H9 (cell line): ENCODE measurements around the gene SCAF8. TPM values are rescaled to one million over a fixed set of nuclear protein-coding genes. Genes with fewer than 3 reads are reported as not detected.

Source experiments
- DNase-seq: peaks from one replicate; pipeline ENCODE4 v3.0.0-alpha.2; 2017
- H2AFZ ChIP-seq: one replicate; pipeline ENCODE4 v1.6.1; 2013; ENCODE audit warnings: mild to moderate bottlenecking, low read length, control low read depth, moderate library complexity
- H2AK5ac ChIP-seq: 2 replicates; pipeline ENCODE4 v1.6.1; 2013; ENCODE audit warnings: low read length, control low read depth, mixed read lengths; ENCODE audit not compliant: insufficient read length
- H2BK120ac ChIP-seq: one replicate; pipeline ENCODE4 v1.6.1; 2013; ENCODE audit warnings: low read depth, mild to moderate bottlenecking, low read length, control low read depth, inconsistent platforms; ENCODE audit not compliant: poor library complexity, severe bottlenecking
- H2BK12ac ChIP-seq: 2 replicates; pipeline ENCODE4 v1.6.1; 2013; ENCODE audit warnings: low read length, control low read depth, mixed read lengths, low read depth; ENCODE audit not compliant: insufficient read length
- H2BK15ac ChIP-seq: 2 replicates; pipeline ENCODE4 v1.6.1; 2013; ENCODE audit warnings: low read depth, low read length, control low read depth
- H2BK20ac ChIP-seq: one replicate; pipeline ENCODE4 v1.6.1; 2013; ENCODE audit warnings: low read depth, mild to moderate bottlenecking, low read length, control low read depth, inconsistent platforms; ENCODE audit not compliant: poor library complexity, severe bottlenecking
- H2BK5ac ChIP-seq: 2 replicates; pipeline ENCODE4 v1.6.1; 2013; ENCODE audit warnings: low read length, control low read depth, mixed read lengths; ENCODE audit not compliant: insufficient read length
- H3K14ac ChIP-seq: 2 replicates; pipeline ENCODE4 v1.6.1; 2013; ENCODE audit warnings: low read length, control low read depth; ENCODE audit not compliant: insufficient read depth
- H3K18ac ChIP-seq: 2 replicates; pipeline ENCODE4 v1.6.1; 2013; ENCODE audit warnings: low read depth, mild to moderate bottlenecking, mixed read lengths, low read length, control low read depth; ENCODE audit not compliant: insufficient read length
- H3K23ac ChIP-seq: 2 replicates; pipeline ENCODE4 v1.6.1; 2013; ENCODE audit warnings: low read length, control low read depth, mixed read lengths, low read depth; ENCODE audit not compliant: insufficient read length
- H3K23me2 ChIP-seq: 2 replicates; pipeline ENCODE4 v1.6.1; 2013; ENCODE audit warnings: low read depth, mild to moderate bottlenecking, mixed read lengths, low read length, control low read depth; ENCODE audit not compliant: insufficient read length, poor library complexity, severe bottlenecking
- H3K27ac ChIP-seq: 2 replicates; pipeline ENCODE4 v1.5.1; 2013; ENCODE audit warnings: low read length, control low read depth, mixed read lengths, low read depth; ENCODE audit not compliant: insufficient read length
- H3K27me3 ChIP-seq: 2 replicates; pipeline ENCODE4 v1.6.1; 2013; ENCODE audit warnings: low read length, control low read depth, inconsistent platforms; ENCODE audit not compliant: insufficient read depth
- H3K4ac ChIP-seq: 2 replicates; pipeline ENCODE4 v1.6.1; 2013; ENCODE audit warnings: low read depth, mild to moderate bottlenecking, control low read depth, inconsistent platforms, low read length, moderate library complexity
- H3K4me1 ChIP-seq: 2 replicates; pipeline ENCODE4 v1.6.1; 2013; ENCODE audit warnings: low read length, control low read depth, inconsistent platforms; ENCODE audit not compliant: insufficient read depth
- H3K4me2 ChIP-seq: 2 replicates; pipeline ENCODE4 v1.6.1; 2013; ENCODE audit warnings: low read length, control low read depth, mixed read lengths; ENCODE audit not compliant: insufficient read length, insufficient read depth
- H3K56ac ChIP-seq: 2 replicates; pipeline ENCODE4 v1.6.1; 2013; ENCODE audit warnings: low read depth, mild to moderate bottlenecking, mixed read lengths, low read length, control low read depth; ENCODE audit not compliant: insufficient read length
- H3K79me1 ChIP-seq: 2 replicates; pipeline ENCODE4 v1.6.1; 2013; ENCODE audit warnings: low read depth, mild to moderate bottlenecking, moderate library complexity, low read length, control low read depth, inconsistent platforms; ENCODE audit not compliant: insufficient read depth, poor library complexity, severe bottlenecking
- H3K79me2 ChIP-seq: 2 replicates; pipeline ENCODE4 v1.6.1; 2013; ENCODE audit warnings: low read length, control low read depth, inconsistent platforms; ENCODE audit not compliant: insufficient read depth
- H3K9ac ChIP-seq: 2 replicates; pipeline ENCODE4 v1.6.1; 2013; ENCODE audit warnings: low read length, control low read depth, mixed read lengths; ENCODE audit not compliant: insufficient read length; ENCODE audit errors: extremely low read depth
- H3K9me3 ChIP-seq: one replicate; pipeline ENCODE4 v1.6.1; 2013; ENCODE audit warnings: low read depth, low read length, inconsistent platforms; ENCODE audit not compliant: control insufficient read depth
- H3T11ph ChIP-seq: one replicate; pipeline ENCODE4 v1.6.1; 2013; ENCODE audit warnings: mild to moderate bottlenecking, low read length, control low read depth, inconsistent platforms
- H4K20me1 ChIP-seq: one replicate; pipeline ENCODE4 v1.6.1; 2013; ENCODE audit not compliant: control insufficient read depth, insufficient read length, insufficient read depth
- H4K5ac ChIP-seq: 2 replicates; pipeline ENCODE4 v1.6.1; 2013; ENCODE audit warnings: low read depth, mild to moderate bottlenecking, mixed read lengths, low read length, control low read depth; ENCODE audit not compliant: insufficient read length
- H4K8ac ChIP-seq: replicated peaks from 2 replicates; pipeline ENCODE4 v1.6.1; 2013; ENCODE audit warnings: low read length, control low read depth, mixed read lengths, low read depth; ENCODE audit not compliant: insufficient read length
- H4K91ac ChIP-seq: 2 replicates; pipeline ENCODE4 v1.6.1; 2013; ENCODE audit warnings: low read depth, mild to moderate bottlenecking, moderate library complexity, mixed read lengths, low read length, control low read depth; ENCODE audit not compliant: insufficient read length
- H3K27ac Mint-ChIP-seq, 3 experiments: 2 replicates in 2 of 3; 3 replicates in 1 of 3; pipeline ENCODE4 v1.8.0; 2020 to 2021; ENCODE audit warnings: mixed read lengths in 3 of 3, mild to moderate bottlenecking in 1 of 3, moderate library complexity in 1 of 3
- H3K27me3 Mint-ChIP-seq: 2 replicates; pipeline ENCODE4 v1.8.0; 2021; ENCODE audit warnings: low read depth, mild to moderate bottlenecking, moderate library complexity, mixed read lengths
- H3K36me3 Mint-ChIP-seq, 3 experiments: 2 replicates in 2 of 3; 3 replicates in 1 of 3; pipeline ENCODE4 v1.8.0; 2020 to 2021; ENCODE audit warnings: low read depth in 3 of 3, mixed read lengths in 3 of 3; ENCODE audit not compliant: insufficient read depth in 1 of 3
- H3K4me1 Mint-ChIP-seq, 2 experiments: 2 replicates each; pipeline ENCODE4 v1.8.0; 2020; ENCODE audit warnings: mixed read lengths in 2 of 2
- H3K4me3 Mint-ChIP-seq, 2 experiments: 2 replicates in 1 of 2; 3 replicates in 1 of 2; pipeline ENCODE4 v1.8.0; 2020 to 2021; ENCODE audit warnings: mild to moderate bottlenecking in 2 of 2, mixed read lengths in 2 of 2, moderate library complexity in 1 of 2
- H3K9me3 Mint-ChIP-seq, 2 experiments: 2 replicates in 1 of 2; 3 replicates in 1 of 2; pipeline ENCODE4 v1.8.0; 2020; ENCODE audit warnings: mild to moderate bottlenecking in 2 of 2, mixed read lengths in 2 of 2, moderate library complexity in 1 of 2
- CTCF ChIP-seq: fragments of 200-600 bp; sonication (generic); conservative IDR thresholded peaks from 3 replicates; pipeline ENCODE4 v1.8.0; 2021; ENCODE audit warnings: antibody characterized with exemption, mild to moderate bottlenecking
- WGBS: extraction: QIAGEN DNeasy Blood & Tissue Kit; methylation state at CpG from one replicate; pipeline ENCODE4 v1.1.7; 2013; ENCODE audit warnings: missing lambda C conversion rate, low lambda C conversion rate, mixed read lengths; ENCODE audit not compliant: insufficient read length; ENCODE audit errors: extremely low coverage; 5-methylcytosine and 5-hydroxymethylcytosine counted together
- total RNA-seq: library from RNA; stranded (reverse); gene quantifications from 2 replicates; pipeline ENCODE4 v1.2.1, GENCODE V29; 2021

The SCAF8 gene
- total RNA-seq, 1 experiment from 2014 or later, result 78.5 TPM

DNA sequence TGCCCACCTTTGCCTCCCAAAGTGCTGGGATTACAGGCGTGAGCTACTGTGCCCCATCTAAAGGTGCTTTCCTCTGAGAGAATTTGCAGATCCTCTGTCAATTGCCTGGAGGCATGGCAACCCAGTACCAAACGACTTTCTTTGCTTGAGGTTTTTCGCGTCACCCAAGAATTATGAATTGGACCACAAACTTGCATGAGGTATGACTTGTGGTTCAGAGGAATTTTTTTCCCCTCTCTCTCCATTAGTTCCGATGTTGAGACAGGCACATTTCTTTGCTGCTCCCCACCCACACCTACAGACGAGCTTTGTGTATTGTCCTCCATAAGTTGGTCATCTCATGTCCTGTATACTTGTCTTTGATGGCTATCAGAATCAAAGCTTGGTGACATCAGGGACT is 11.8 kb upstream of the SCAF8 start:
- no peak for TF ChIP-seq CTCF
- Histone ChIP-seq H3K4me2 (no peak overlapping the region), H2BK15ac (no peak overlapping the region), H3K14ac (no peak overlapping the region), H2AK5ac (no peak overlapping the region), H2BK20ac (no peak overlapping the region), H3K56ac (no peak overlapping the region), H3K79me1 (no peaks in the 10 kb centered on the region), H2BK12ac (no peak overlapping the region), H2BK120ac (no peak overlapping the region), H4K20me1 (no peaks in the 10 kb centered on the region), H3K27ac (no peak overlapping the region), H3K18ac (no peak overlapping the region), H4K91ac (no peak overlapping the region), H3K23me2 (no peaks in the 10 kb centered on the region), H4K5ac (no peak overlapping the region), H3K9me3 (no peaks in the 10 kb centered on the region), H2AFZ (no peak overlapping the region), H3K27me3 (no peaks in the 10 kb centered on the region), H3K23ac (no peak overlapping the region), H3K4me1 (no peaks in the 10 kb centered on the region), H4K8ac (no peak overlapping the region), H3K79me2 (no peaks in the 10 kb centered on the region), H3K9ac (no peak overlapping the region), H3K4ac (no peak overlapping the region), H2BK5ac (no peak overlapping the region), H3T11ph (no peak overlapping the region)
- no CpG with 5 or more reads among the region's 6 CpGs for WGBS
- Mint-ChIP-seq H3K4me3 (no peak overlapping the region), H3K4me1 (peaks cover 0 to 4% of the 10 kb centered on the region in 2 experiments; a peak in 1 of 4 replicates), H3K27ac (no peak overlapping the region), H3K36me3 (peaks cover 1 to 14% (median 6%) of the 10 kb centered on the region in 3 experiments; a peak in 5 of 7 replicates), H3K9me3 (peaks cover 30 to 32% of the 10 kb centered on the region in 2 experiments), H3K27me3 (no peaks in the 10 kb centered on the region)
- no peak for DNase-seq
